Stimulated activated CD8-positive, alpha-beta memory T cell treated with anti-CD3 and anti-CD28 coated beads, Interleukin-12 subunit alpha, Interleukin-12 subunit beta, amount 100 ng/mL, for 4 hours (primary cell): Measurements from ENCODE around the gene MBP.

Experiments
- DNase-seq: peaks from one replicate; pipeline ENCODE4 v3.0.0-alpha.2; 2020; ENCODE audit warnings: low read depth

Gene MBP

GRCh38 chr18:77114415-77115191 lies 18.0 kb downstream of the MBP start:
- DNase-seq: peak; percentile 50

- no peak for DNase-seq
Measured at GRCh38 chr18:77114152-77114414, 18.5 kb downstream of the MBP start.

GRCh38 chr18:77113361-77114151 lies 19.0 kb downstream of the MBP start:
- DNase-seq: no peak

- DNase-seq: no peak
Measured at GRCh38 chr18:77112747-77113092, 19.9 kb downstream of the MBP start.

- DNase-seq: no peak
Measured at GRCh38 chr18:77111951-77112746, 20.4 kb downstream of the MBP start.

GRCh38 chr18:77111449-77111848 lies 21.1 kb downstream of the MBP start:
- no peak for DNase-seq

- DNase-seq: no peak
Measured at GRCh38 chr18:77110936-77111335, 21.6 kb downstream of the MBP start.

GRCh38 chr18:77110400-77110799 lies 22.2 kb downstream of the MBP start:
- DNase-seq: no peak

GRCh38 chr18:77109648-77110019 lies 22.9 kb downstream of the MBP start:
- no peak for DNase-seq

GRCh38 chr18:77108821-77109647 lies 23.5 kb downstream of the MBP start:
- DNase-seq: no peak

- DNase-seq: no peak
Measured at GRCh38 chr18:77108001-77108692, 24.4 kb downstream of the MBP start.

- DNase-seq: no peak
Measured at GRCh38 chr18:77107292-77107691, 25.3 kb downstream of the MBP start.

GRCh38 chr18:77106331-77106730 lies 26.3 kb downstream of the MBP start:
- DNase-seq: peak; percentile 71

GRCh38 chr18:77105680-77106079 lies 26.9 kb downstream of the MBP start:
- DNase-seq: no peak

- no peak for DNase-seq
Measured at GRCh38 chr18:77105028-77105427, 27.6 kb downstream of the MBP start.

- DNase-seq: no peak
Measured at GRCh38 chr18:77103991-77104531, 28.5 kb downstream of the MBP start.

GRCh38 chr18:77103187-77103850 lies 29.3 kb downstream of the MBP start:
- no peak for DNase-seq

- no peak for DNase-seq
Measured at GRCh38 chr18:77102259-77103040, 30.1 kb downstream of the MBP start.

- no peak for DNase-seq
Measured at GRCh38 chr18:77101410-77102258, 30.9 kb downstream of the MBP start.
